GM08714 (cell line): ENCODE data around the gene GRIN2A.

ENCODE experiments used
- H3K4me3 ChIP-seq: fragments of 200-500 bp; sonication (Bioruptor generic); 2 replicates; pipeline ENCODE4 v1.5.1; 2014; ENCODE audit warnings: mild to moderate bottlenecking, low read length, inconsistent platforms
- ZNF274 ChIP-seq: IDR thresholded peaks from 2 replicates; pipeline ENCODE4 v1.6.1; 2012; ENCODE audit warnings: mild to moderate bottlenecking, low read depth, low read length

GRIN2A gene

DNA sequence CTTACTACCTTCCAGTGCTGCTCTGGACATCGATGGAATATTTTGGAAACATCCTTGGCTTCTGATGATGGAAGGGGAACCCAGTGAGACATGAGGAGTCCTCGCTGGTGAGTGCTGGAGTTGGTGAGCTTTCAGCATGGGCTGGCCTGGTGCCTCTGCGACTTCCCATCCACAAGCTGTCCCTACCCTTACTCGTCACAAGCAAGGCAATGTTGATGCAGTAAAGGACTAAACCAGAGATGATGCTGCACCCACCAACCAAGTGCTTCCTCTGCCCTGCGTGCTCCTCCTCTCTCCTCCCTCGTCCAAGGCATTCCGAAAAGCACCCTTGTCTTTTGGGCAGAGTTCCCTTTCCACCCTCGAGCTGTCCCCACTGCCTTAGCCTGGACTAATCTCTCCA is 154.7 kb downstream of the GRIN2A start:
- H3K4me3 ChIP-seq, result no peak overlapping the region
- no peak for TF ChIP-seq ZNF274

GRCh38 chr16:10026593-10026992 is 155.6 kb downstream of the GRIN2A start:
- no peak for TF ChIP-seq ZNF274
- H3K4me3 ChIP-seq, result no peak overlapping the region

DNA sequence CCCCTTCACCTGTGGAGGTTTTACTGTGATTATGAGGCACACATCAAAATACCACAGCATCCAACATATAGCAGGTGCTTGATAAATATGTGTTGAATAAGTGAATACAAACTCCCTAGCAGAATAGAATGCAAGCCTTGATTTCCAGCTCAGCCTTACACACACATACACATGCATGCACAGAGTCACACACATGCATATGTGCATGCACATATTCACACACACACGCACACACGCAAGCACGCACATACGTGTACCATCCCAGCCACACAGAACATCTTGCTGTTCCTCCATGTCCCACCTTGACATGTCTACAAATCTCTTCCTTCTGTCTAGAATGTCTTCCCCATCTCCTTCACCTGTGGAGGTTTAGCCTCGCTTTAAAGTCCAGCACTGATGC is 160.1 kb downstream of the GRIN2A start:
- no peak for TF ChIP-seq ZNF274
- no peak overlapping the region for H3K4me3 ChIP-seq

DNA sequence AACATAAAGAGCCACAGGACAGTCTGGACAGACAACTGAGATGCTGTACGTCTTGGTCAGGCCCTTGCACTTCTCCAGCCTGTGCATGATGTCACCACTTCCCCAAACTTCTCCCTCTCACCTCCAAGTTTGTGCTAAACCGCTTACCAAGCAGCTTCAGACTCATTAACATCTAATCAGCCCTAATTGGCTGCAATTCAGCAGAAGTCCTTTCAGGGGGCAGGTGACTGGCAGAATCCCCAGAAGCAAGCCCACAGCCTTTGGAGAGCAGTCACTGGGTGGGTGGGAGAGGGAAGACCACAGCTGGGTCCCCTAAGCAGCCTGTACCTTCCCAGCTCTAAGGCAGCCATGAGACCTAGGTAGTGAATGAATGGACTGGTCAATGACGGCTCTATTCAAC is 161.4 kb downstream of the GRIN2A start:
- no peak overlapping the region for H3K4me3 ChIP-seq
- no peak for TF ChIP-seq ZNF274

GRCh38 chr16:10016752-10017151 is 165.5 kb downstream of the GRIN2A start:
- H3K4me3 ChIP-seq, result no peak overlapping the region
- TF ChIP-seq ZNF274, result no peak

- no peak for TF ChIP-seq ZNF274
- no peak overlapping the region for H3K4me3 ChIP-seq
These were observed 166.8 kb downstream of the GRIN2A start for GRCh38 chr16:10015397-10015796.

- TF ChIP-seq ZNF274, result no peak
- H3K4me3 ChIP-seq, result no peak overlapping the region
These were observed 168.5 kb downstream of the GRIN2A start for GRCh38 chr16:10013774-10014173.

GRCh38 chr16:10013364-10013763 is 168.9 kb downstream of the GRIN2A start:
- H3K4me3 ChIP-seq, result no peak overlapping the region
- TF ChIP-seq ZNF274, result no peak

- no peak overlapping the region for H3K4me3 ChIP-seq
- no peak for TF ChIP-seq ZNF274
These were observed 172.5 kb downstream of the GRIN2A start for GRCh38 chr16:10009684-10010083.

- no peak overlapping the region for H3K4me3 ChIP-seq
- no peak for TF ChIP-seq ZNF274
These were observed 178.7 kb downstream of the GRIN2A start for GRCh38 chr16:10003486-10003885.

- no peak for TF ChIP-seq ZNF274
- no peak overlapping the region for H3K4me3 ChIP-seq
These were observed 180.9 kb downstream of the GRIN2A start for GRCh38 chr16:10001258-10001775.

DNA sequence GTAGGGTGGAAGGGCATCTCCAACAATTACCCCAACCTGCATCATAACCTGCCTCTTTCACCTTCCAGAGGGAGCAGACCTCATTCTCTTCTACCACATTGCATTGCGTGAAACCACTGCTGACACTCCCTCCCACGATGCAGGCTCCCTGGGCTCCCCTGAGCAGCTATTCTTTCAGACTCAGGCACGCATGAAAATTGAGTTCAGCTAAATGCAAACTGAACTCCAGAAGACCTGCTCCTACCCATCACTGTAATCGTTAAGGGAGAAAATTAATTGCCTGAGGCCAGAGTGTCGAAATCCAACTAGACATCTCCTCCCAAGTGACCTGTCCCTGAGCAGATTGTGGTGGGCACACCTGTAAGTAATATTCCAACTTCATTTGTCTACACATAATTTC is 186.0 kb downstream of the GRIN2A start:
- TF ChIP-seq ZNF274, result no peak
- H3K4me3 ChIP-seq, result no peak overlapping the region

DNA sequence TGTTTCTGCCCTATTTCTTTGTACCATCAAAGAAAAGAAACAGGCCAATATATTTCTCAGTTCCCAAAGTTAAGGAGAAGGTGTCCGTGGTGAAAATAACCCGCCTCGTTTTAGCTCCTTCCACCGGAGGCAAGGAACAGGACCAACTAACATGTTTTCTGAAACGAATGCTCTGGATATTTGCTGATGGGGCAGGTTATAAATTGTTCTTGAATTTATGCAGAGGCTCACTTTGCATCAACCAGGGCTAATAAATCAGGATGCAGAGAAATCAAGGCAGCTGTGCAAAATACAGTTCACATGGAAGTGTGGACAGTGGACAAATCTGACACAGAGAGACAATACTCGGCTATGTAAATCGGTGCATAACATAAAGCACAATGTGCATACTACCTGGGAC is 189.8 kb downstream of the GRIN2A start:
- TF ChIP-seq ZNF274, result no peak
- H3K4me3 ChIP-seq, result no peak overlapping the region

DNA sequence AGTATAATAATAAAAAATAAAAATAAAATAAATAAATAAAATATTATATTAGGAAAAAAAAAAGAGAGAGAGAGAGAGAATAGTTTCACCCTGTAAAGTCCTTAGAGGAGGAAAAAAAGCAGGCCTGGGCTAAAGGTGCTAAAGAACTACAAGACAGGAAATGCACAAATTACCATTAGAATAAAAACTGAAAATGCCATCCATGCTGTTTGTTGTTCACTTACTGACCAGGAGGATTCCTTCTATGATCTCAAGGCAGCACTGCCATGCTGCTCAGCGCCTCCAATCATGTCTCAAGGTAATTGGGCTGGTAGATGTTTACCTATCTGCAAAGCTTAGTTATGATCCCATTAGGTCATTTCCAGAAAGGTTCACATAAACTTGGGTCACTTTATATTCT is 201.2 kb downstream of the GRIN2A start:
- no peak overlapping the region for H3K4me3 ChIP-seq
- no peak for TF ChIP-seq ZNF274

DNA sequence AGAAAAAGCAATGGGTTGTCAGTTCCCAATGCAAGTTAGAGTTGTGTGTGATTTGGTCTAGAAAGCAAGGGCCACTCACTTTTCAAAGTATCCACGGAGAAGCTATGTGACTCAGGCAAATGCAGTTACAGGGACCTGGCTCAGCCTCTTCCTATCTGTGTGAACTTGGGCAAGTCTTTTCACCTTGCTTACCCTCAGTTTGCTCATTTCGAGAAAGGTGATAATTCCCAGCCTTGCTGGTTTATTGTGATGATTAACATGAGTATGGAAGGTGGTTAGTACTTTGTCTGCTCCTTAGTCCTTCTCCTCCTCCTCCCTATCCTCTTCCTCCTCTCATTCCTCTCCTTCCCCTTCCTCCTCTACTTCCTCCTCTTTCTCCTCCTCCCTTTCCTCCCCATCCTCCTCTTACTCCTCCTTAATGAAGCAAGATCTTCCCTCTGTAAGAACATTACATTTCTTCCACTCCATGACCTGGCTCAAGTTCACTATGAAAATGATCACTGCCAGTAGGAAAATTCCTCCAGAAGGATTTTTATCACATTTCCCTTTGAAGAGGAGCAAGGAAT is 204.0 kb downstream of the GRIN2A start:
- no peak for TF ChIP-seq ZNF274
- no peak overlapping the region for H3K4me3 ChIP-seq

DNA sequence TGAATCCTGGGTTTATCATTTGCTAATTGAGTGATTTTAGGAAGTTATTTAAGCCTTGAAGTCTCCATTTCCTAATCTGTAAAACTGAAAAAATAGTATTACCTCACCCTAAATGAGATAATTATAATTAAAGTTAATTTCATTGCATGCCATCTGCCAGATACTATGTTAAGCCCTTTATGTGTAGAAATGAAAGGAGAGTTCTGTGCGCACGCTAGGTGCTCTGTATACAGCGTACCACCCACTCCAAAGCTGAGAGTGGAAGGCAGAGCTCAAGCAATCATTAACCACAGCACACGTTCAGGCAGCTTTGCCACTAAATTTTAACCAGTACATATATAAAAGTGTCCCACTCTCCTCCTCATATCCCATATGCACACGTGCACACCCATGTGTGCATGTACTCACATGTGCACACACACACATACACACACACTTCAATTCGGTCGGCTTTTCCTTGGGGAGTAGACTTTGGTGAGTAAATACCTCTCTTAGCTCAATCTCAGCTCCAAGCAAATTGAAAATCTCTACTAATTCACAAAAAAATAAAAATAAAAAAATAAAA is 204.8 kb downstream of the GRIN2A start:
- no peak for TF ChIP-seq ZNF274

More for the DNA sequence above, 204.8 kb downstream of the GRIN2A start:
- no peak overlapping the region for H3K4me3 ChIP-seq
